H1 (cell line): ENCODE data around the gene IQSEC3. TPM values are rescaled to one million over a fixed set of nuclear protein-coding genes. Genes with fewer than 3 reads are reported as not detected.
"Not testable (repeated sequence)": the region's sequence is repeated elsewhere in the genome, so short reads cannot be mapped to it uniquely, and the experiment has no call there.

Experiments
- CTCF ChIA-PET: fragments of 300-600 bp; sonication (Branson Sonifier 250); formaldehyde crosslinking; loops from one replicate; lab custom pipeline; 2021; ENCODE audit not compliant: partially characterized antibody; lab: Charles Lee
- POLR2A ChIA-PET: fragments of 300-600 bp; sonication (Branson Sonifier 250); formaldehyde crosslinking; loops from one replicate; lab custom pipeline; 2021; ENCODE audit warnings: inconsistent platforms; ENCODE audit not compliant: partially characterized antibody; lab: Charles Lee
- DNase-seq, 2 experiments: peaks; one replicate each; pipeline versions ENCODE4 v3.0.0 to v3.0.0-alpha.2; 2010 to 2022; ENCODE audit warnings: low spot score in 2 of 2, low read depth in 1 of 2, mixed read lengths in 1 of 2
- FAIRE-seq: peaks from 2 replicates; lab custom pipeline; 2011; peaks lifted over from hg19 to GRCh38; lab: Jason Lieb, UNC
- H2AFZ ChIP-seq: 2 replicates; pipeline ENCODE4 v1.8.1; 2012; ENCODE audit warnings: low read length, inconsistent platforms
- H2AK5ac ChIP-seq: 2 replicates; pipeline ENCODE4 v1.6.1; 2013; ENCODE audit warnings: low read depth, low read length
- H2BK120ac ChIP-seq: replicated peaks from 2 replicates; pipeline ENCODE3; 2013; ENCODE audit warnings: low read depth, low read length, inconsistent platforms
- H2BK12ac ChIP-seq: 2 replicates; pipeline ENCODE4 v1.6.1; 2013; ENCODE audit warnings: low read depth, low read length
- H2BK15ac ChIP-seq: 2 replicates; pipeline ENCODE4 v1.6.1; 2013; ENCODE audit warnings: low read length
- H2BK20ac ChIP-seq: 2 replicates; pipeline ENCODE4 v1.6.1; 2013; ENCODE audit warnings: low read length
- H2BK5ac ChIP-seq: 2 replicates; pipeline ENCODE4 v1.6.1; 2013; ENCODE audit warnings: low read depth, low read length
- H3K14ac ChIP-seq: 2 replicates; pipeline ENCODE4 v1.6.1; 2013; ENCODE audit warnings: inconsistent platforms; ENCODE audit not compliant: insufficient read length
- H3K18ac ChIP-seq: 2 replicates; pipeline ENCODE4 v1.6.1; 2013; ENCODE audit warnings: low read length; ENCODE audit errors: extremely low read depth
- H3K23ac ChIP-seq: 2 replicates; pipeline ENCODE4 v1.6.1; 2013; ENCODE audit warnings: inconsistent platforms; ENCODE audit not compliant: insufficient read length
- H3K23me2 ChIP-seq: 2 replicates; pipeline ENCODE4 v1.6.1; 2013; ENCODE audit warnings: low read depth, low read length
- H3K27ac ChIP-seq: 2 replicates; pipeline ENCODE4 v1.6.1; 2011; ENCODE audit warnings: low read depth, low read length, inconsistent platforms
- H3K27me3 ChIP-seq, 4 experiments: replicated peaks in 1 of 4; 1 replicate in 1 of 4; 2 replicates in 3 of 4; pipeline versions ENCODE4 v1.6.1 to v1.8.1; 2011 to 2013; ENCODE audit warnings: low read length in 3 of 4, mild to moderate bottlenecking in 3 of 4, inconsistent platforms in 2 of 4, mixed read lengths in 2 of 4, moderate library complexity in 1 of 4; ENCODE audit not compliant: control insufficient read depth in 3 of 4, insufficient read depth in 3 of 4; ENCODE audit errors: extremely low read depth in 1 of 4
- H3K36me3 ChIP-seq, 4 experiments: 2 replicates each; pipeline versions ENCODE4 v1.6.1 to v1.8.1; 2011 to 2013; ENCODE audit warnings: mild to moderate bottlenecking in 4 of 4, low read length in 3 of 4, moderate library complexity in 2 of 4, control low read depth in 1 of 4, inconsistent platforms in 1 of 4; ENCODE audit not compliant: insufficient read depth in 4 of 4, control insufficient read depth in 2 of 4
- H3K4ac ChIP-seq: replicated peaks from 2 replicates; pipeline ENCODE3; 2013; ENCODE audit warnings: low read length, low read depth, mixed read lengths, inconsistent platforms; ENCODE audit not compliant: insufficient read length
- H3K4me1 ChIP-seq, 4 experiments: replicated peaks in 1 of 4; 1 replicate in 1 of 4; 2 replicates in 3 of 4; pipeline versions ENCODE4 v1.6.1 to v1.8.1; 2011 to 2013; ENCODE audit warnings: low read length in 3 of 4, inconsistent platforms in 2 of 4, mixed read lengths in 1 of 4; ENCODE audit not compliant: insufficient read depth in 4 of 4, control insufficient read depth in 3 of 4
- H3K4me2 ChIP-seq, 2 experiments: 2 replicates each; pipeline versions ENCODE4 v1.6.1 to v1.8.1; 2011 to 2013; ENCODE audit warnings: low read depth in 2 of 2, low read length in 2 of 2, control low read depth in 1 of 2, inconsistent platforms in 1 of 2, mild to moderate bottlenecking in 1 of 2; ENCODE audit not compliant: insufficient read depth in 1 of 2
- H3K4me3 ChIP-seq, 4 experiments: fragments of 200-600, 300-600 bp in 1 of 4; sonication (generic), shearing (Covaris generic), sonication (Bioruptor Twin) in 1 of 4; 2 replicates each; pipeline versions ENCODE4 v1.5.1 to v1.8.1; 2011 to 2016; ENCODE audit warnings: low read length in 4 of 4, low read depth in 3 of 4, control low read depth in 2 of 4, inconsistent platforms in 2 of 4, mild to moderate bottlenecking in 2 of 4, mixed read lengths in 1 of 4, moderate library complexity in 1 of 4; ENCODE audit not compliant: insufficient read depth in 2 of 4; ENCODE audit errors: extremely low read depth in 1 of 4
- H3K56ac ChIP-seq: replicated peaks from 2 replicates; pipeline ENCODE3; 2013; ENCODE audit warnings: low read depth, mild to moderate bottlenecking, mixed read lengths, low read length, inconsistent platforms; ENCODE audit not compliant: insufficient read length
- H3K79me1 ChIP-seq: 2 replicates; pipeline ENCODE4 v1.6.1; 2013; ENCODE audit warnings: low read depth, low read length, control low read depth
- H3K79me2 ChIP-seq, 2 experiments: 2 replicates each; pipeline versions ENCODE4 v1.6.1 to v1.8.1; 2012 to 2013; ENCODE audit warnings: low read length in 2 of 2, mild to moderate bottlenecking in 2 of 2, inconsistent platforms in 1 of 2; ENCODE audit not compliant: insufficient read depth in 2 of 2, control insufficient read depth in 1 of 2
- H3K9ac ChIP-seq, 4 experiments: replicated peaks in 1 of 4; 1 replicate in 1 of 4; 2 replicates in 3 of 4; pipeline versions ENCODE4 v1.6.1 to v1.8.1; 2011 to 2013; ENCODE audit warnings: low read depth in 3 of 4, low read length in 3 of 4, control low read depth in 2 of 4, mild to moderate bottlenecking in 2 of 4, moderate library complexity in 2 of 4, inconsistent platforms in 1 of 4; ENCODE audit errors: extremely low read depth in 1 of 4
- H3K9me3 ChIP-seq, 2 experiments: 2 replicates each; pipeline versions ENCODE4 v1.6.1 to v1.8.1; 2012 to 2013; ENCODE audit warnings: mild to moderate bottlenecking in 2 of 2, moderate library complexity in 2 of 2, control low read depth in 1 of 2, inconsistent platforms in 1 of 2, low read depth in 1 of 2, low read length in 1 of 2, mixed read lengths in 1 of 2; ENCODE audit not compliant: insufficient read depth in 2 of 2
- H4K20me1 ChIP-seq, 2 experiments: replicated peaks in 1 of 2; 2 replicates each; pipeline versions ENCODE3 to v1.8.1; 2011 to 2013; ENCODE audit warnings: inconsistent platforms in 2 of 2, low read length in 2 of 2, mild to moderate bottlenecking in 1 of 2; ENCODE audit not compliant: insufficient read depth in 2 of 2, control insufficient read depth in 1 of 2
- H4K5ac ChIP-seq: 2 replicates; pipeline ENCODE4 v1.6.1; 2013; ENCODE audit warnings: low read length, low read depth, mixed read lengths, inconsistent platforms; ENCODE audit not compliant: insufficient read length
- H4K8ac ChIP-seq: 2 replicates; pipeline ENCODE4 v1.8.0; 2013; ENCODE audit warnings: mild to moderate bottlenecking, moderate library complexity, low read length, inconsistent platforms; ENCODE audit not compliant: insufficient read depth; ENCODE audit errors: extremely low read depth
- H4K91ac ChIP-seq: replicated peaks from 2 replicates; pipeline ENCODE3; 2013; ENCODE audit warnings: low read length, mixed read lengths, inconsistent platforms; ENCODE audit not compliant: insufficient read length
- WGBS, 2 experiments: shearing (Covaris generic) in 1 of 2; methylation state at CpG; one replicate each; pipeline versions ENCODE4 v1.1.6 to v1.1.7; 2013 to 2015; ENCODE audit warnings: low lambda C conversion rate in 2 of 2, mixed read lengths in 2 of 2, inconsistent platforms in 1 of 2, low coverage in 1 of 2, missing lambda C conversion rate in 1 of 2; ENCODE audit not compliant: insufficient replicate concordance in 2 of 2, insufficient coverage in 1 of 2, insufficient read length in 1 of 2; ENCODE audit errors: extremely low coverage in 1 of 2, missing lambda C conversion rate in 1 of 2; 5-methylcytosine and 5-hydroxymethylcytosine counted together
- polyA plus RNA-seq, 7 experiments: library from polyadenylated mRNA; depleted of rRNA in 3 of 7; stranded (reverse) in 5 of 7; unstranded in 2 of 7; fragments of >200 nt in 5 of 7; fragments of 200-250 nt in 2 of 7; gene quantifications; 1 replicate in 5 of 7; 2 replicates in 1 of 7; 4 replicates in 1 of 7; pipeline versions ENCODE4 v1.2.1 to v1.2.3, GENCODE V29; 2011 to 2013; ENCODE audit warnings: missing spikeins in 2 of 7, mixed read lengths in 2 of 7
- total RNA-seq: library from RNA; stranded (reverse); fragmentation: NEBNext Ultra II Directional; extraction: Animal tissue kit (Norgen Biotek cat#: 25700); gene quantifications from 2 replicates; pipeline ENCODE4 v1.2.1, GENCODE V29; 2021

The IQSEC3 gene
- total and polyA plus RNA-seq, 2 of the 8 experiments (the other 6 are each of a cell fraction or from before 2014, with no cell fraction given): 1.2 to 3.1 TPM

DNA sequence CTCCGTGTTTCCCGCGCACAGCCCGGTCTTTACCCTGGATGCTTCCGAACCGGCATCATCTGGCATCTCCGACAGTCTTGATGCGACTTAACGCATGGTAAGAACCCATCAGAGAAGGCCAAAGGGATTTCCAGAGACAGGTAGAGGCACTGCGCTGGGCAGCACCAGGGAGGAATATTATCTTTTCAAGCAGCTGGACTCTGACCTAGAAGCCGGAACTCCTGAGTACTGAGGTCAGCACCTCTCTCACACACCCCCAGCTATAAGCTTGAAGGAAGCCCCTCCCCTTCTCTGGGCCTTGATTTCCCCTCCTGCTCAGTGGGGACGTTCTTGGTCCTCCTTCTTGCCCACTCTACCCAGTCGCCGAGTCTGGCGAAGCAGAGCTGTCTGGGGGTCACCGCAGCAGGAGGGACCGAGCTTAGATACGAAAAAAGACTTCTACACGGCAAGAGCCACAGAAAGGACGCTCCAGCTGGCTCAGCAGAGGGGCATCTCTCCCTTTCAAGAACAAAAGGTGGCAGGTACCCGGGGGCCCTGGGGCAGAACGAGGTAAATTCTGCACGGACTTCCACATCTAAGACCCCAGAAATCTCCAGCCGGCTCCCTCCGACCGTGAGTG, 10.6 kb downstream of the IQSEC3 start:
- Histone ChIP-seq H3K27me3 (peaks cover 1 to 20% (median 9%) of the 10 kb centered on the region in 4 experiments), H3K4me2 (0 out of 4 replicates have a peak overlapping the region, but pooled peaks of 1 of the 2 experiments have one; percentile 37)
- H3K23ac ChIP-seq, H3K4me3 ChIP-seq, H2BK5ac ChIP-seq, H3K56ac ChIP-seq, DNase-seq, H3K27ac ChIP-seq, H2BK120ac ChIP-seq, H3K4me1 ChIP-seq, H2AFZ ChIP-seq, H3K18ac ChIP-seq, H3K4ac ChIP-seq, H3K23me2 ChIP-seq, H4K5ac ChIP-seq, H3K9me3 ChIP-seq, H3K36me3 ChIP-seq, H3K79me1 ChIP-seq, H2BK20ac ChIP-seq, H4K91ac ChIP-seq, H2AK5ac ChIP-seq, H3K14ac ChIP-seq, H3K9ac ChIP-seq, POLR2A ChIA-PET, H3K79me2 ChIP-seq, H4K8ac ChIP-seq, H2BK15ac ChIP-seq, H2BK12ac ChIP-seq, H4K20me1 ChIP-seq: not testable (repeated sequence)
- 89% methylated on average over 11 of the region's 26 CpGs; no CpG with 5 or more reads in 1 of the 2 experiments for WGBS, 2 experiments
- peak; percentile 55 for FAIRE-seq
- CTCF ChIA-PET: interaction anchor here (1.0 kb wide), 1 partner anchor 57 kb away, joined by 3 read pairs; no protein-coding TSS in a partner anchor
